HG02588 (cell line): ENCODE data around the gene SIRT3.

Experiments used
- ATAC-seq: cut with Tn5 transposase; IDR thresholded peaks from one replicate; pipeline ENCODE4 v1.9.1; 2021; ENCODE audit warnings: mild to moderate bottlenecking, moderate library complexity; ENCODE audit not compliant: unreplicated experiment

SIRT3 gene

GRCh38 chr11:235997-236773 is at the start of gene SIRT3:
SIRT3 (minus strand) TSS chr11:236342; CDS start chr11:236328, 14 bp downstream.
- peak; percentile 70 for ATAC-seq

GRCh38 chr11:285894-286220 is 49.7 kb upstream of the SIRT3 start:
- no peak for ATAC-seq

GRCh38 chr11:285021-285893 is 49.1 kb upstream of the SIRT3 start:
- ATAC-seq, result no peak

- ATAC-seq, result no peak
Measured at GRCh38 chr11:284105-285020, 48.2 kb upstream of the SIRT3 start.

- ATAC-seq, result no peak
Measured at GRCh38 chr11:283405-284104, 47.4 kb upstream of the SIRT3 start.

GRCh38 chr11:282630-283360 is 46.7 kb upstream of the SIRT3 start:
- no peak for ATAC-seq

- ATAC-seq, result no peak
Measured at GRCh38 chr11:282171-282570, 46.0 kb upstream of the SIRT3 start.

- ATAC-seq, result no peak
Measured at GRCh38 chr11:281486-282161, 45.5 kb upstream of the SIRT3 start.

GRCh38 chr11:280706-281485 is 44.8 kb upstream of the SIRT3 start:
- no peak for ATAC-seq

- ATAC-seq, result no peak
Measured at GRCh38 chr11:279966-280705, 44.0 kb upstream of the SIRT3 start.

GRCh38 chr11:279040-279965 is 43.2 kb upstream of the SIRT3 start:
- no peak for ATAC-seq

- ATAC-seq, result no peak
Measured at GRCh38 chr11:278001-278951, 42.1 kb upstream of the SIRT3 start, which contains the start of gene NLRP6. NLRP6 (plus strand) TSS chr11:278407; CDS start chr11:278570, 163 bp downstream.

GRCh38 chr11:276219-276618 is 40.1 kb upstream of the SIRT3 start:
- ATAC-seq, result no peak

- no peak for ATAC-seq
Measured at GRCh38 chr11:272931-273198, 36.7 kb upstream of the SIRT3 start.

- no peak for ATAC-seq
Measured at GRCh38 chr11:272195-272930, 36.2 kb upstream of the SIRT3 start.
